Calu3 (cell line): ENCODE data around the gene FAM217A. TPM values are rescaled to one million over a fixed set of nuclear protein-coding genes. Genes with fewer than 3 reads are reported as not detected.
"Not testable (repeated sequence)": the region's sequence is repeated elsewhere in the genome, so short reads cannot be mapped to it uniquely, and the experiment has no call there.

Experiments
- BruUV-seq: library from RNA; stranded (reverse); fragments of 400-500 nt; replicated peaks from 2 replicates; lab custom pipeline; 2021; lab: Mats Ljungman, UMichigan
- CTCF ChIA-PET: fragments of 300-600 bp; sonication (Branson Sonifier 250); formaldehyde crosslinking; loops from one replicate; lab custom pipeline; 2022; ENCODE audit warnings: antibody characterized with exemption; lab: Charles Lee
- DNase-seq: peaks from one replicate; pipeline ENCODE4 v3.0.0; 2022
- H3K27ac Mint-ChIP-seq: one replicate; pipeline ENCODE4 v1.8.0; 2022; ENCODE audit warnings: mixed read lengths; ENCODE audit not compliant: unreplicated experiment
- H3K27me3 Mint-ChIP-seq: one replicate; pipeline ENCODE4 v1.8.0; 2022; ENCODE audit warnings: mixed read lengths; ENCODE audit not compliant: unreplicated experiment
- H3K36me3 Mint-ChIP-seq: one replicate; pipeline ENCODE4 v1.8.0; 2022; ENCODE audit warnings: mild to moderate bottlenecking, moderate library complexity, mixed read lengths; ENCODE audit not compliant: insufficient read depth, unreplicated experiment
- H3K4me1 Mint-ChIP-seq: one replicate; pipeline ENCODE4 v1.8.0; 2022; ENCODE audit warnings: mild to moderate bottlenecking, low read depth, mixed read lengths; ENCODE audit not compliant: unreplicated experiment
- H3K4me3 Mint-ChIP-seq: one replicate; pipeline ENCODE4 v1.8.0; 2022; ENCODE audit warnings: mild to moderate bottlenecking, low read depth, moderate library complexity, mixed read lengths; ENCODE audit not compliant: unreplicated experiment
- H3K9me3 Mint-ChIP-seq: one replicate; pipeline ENCODE4 v1.8.0; 2022; ENCODE audit warnings: low read depth, mixed read lengths; ENCODE audit not compliant: unreplicated experiment
- intact Hi-C: fragments of 100-400 bp; cut with micrococcal nuclease; formaldehyde crosslinking; loops from one replicate; pipeline ENCODE4 v1.10.0; 2022; ENCODE audit not compliant: unreplicated experiment
- total RNA-seq: library from RNA; stranded (reverse); gene quantifications from 2 replicates; pipeline ENCODE4 v1.2.3, GENCODE V29; 2022
- TF ChIP-seq, protein P1 (sequence below): fragments of 200-600 bp; IDR thresholded peaks from one replicate; pipeline ENCODE4 v1.8.0; 2022; ENCODE audit warnings: antibody characterized with exemption; ENCODE audit not compliant: unreplicated experiment

Gene FAM217A
- total RNA-seq, 1 experiment from 2014 or later: not detected

DNA sequence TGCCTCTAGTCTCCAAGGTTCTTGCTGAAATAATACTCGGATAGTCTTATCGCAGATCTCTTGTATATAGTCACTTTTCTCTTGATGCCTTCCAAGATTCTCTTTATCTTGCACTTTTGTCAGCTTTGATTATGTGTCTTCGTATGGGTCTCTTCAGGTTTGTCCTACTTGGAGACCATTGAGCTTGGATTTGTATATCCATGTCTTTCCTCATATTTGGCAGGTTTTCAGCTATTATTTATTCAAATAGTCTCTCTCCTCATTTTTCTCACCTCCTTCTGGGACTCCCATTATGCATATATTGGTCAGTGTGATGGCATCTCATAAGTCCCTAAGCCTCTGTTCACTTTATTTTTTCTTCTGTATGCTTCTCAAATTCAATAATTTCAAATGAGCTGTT lies 33.4 kb upstream of the FAM217A start:
- DNase-seq: no peak
- peaks cover 15% of the 10 kb centered on the region for H3K4me1 Mint-ChIP-seq
- TF ChIP-seq, protein P1, sequence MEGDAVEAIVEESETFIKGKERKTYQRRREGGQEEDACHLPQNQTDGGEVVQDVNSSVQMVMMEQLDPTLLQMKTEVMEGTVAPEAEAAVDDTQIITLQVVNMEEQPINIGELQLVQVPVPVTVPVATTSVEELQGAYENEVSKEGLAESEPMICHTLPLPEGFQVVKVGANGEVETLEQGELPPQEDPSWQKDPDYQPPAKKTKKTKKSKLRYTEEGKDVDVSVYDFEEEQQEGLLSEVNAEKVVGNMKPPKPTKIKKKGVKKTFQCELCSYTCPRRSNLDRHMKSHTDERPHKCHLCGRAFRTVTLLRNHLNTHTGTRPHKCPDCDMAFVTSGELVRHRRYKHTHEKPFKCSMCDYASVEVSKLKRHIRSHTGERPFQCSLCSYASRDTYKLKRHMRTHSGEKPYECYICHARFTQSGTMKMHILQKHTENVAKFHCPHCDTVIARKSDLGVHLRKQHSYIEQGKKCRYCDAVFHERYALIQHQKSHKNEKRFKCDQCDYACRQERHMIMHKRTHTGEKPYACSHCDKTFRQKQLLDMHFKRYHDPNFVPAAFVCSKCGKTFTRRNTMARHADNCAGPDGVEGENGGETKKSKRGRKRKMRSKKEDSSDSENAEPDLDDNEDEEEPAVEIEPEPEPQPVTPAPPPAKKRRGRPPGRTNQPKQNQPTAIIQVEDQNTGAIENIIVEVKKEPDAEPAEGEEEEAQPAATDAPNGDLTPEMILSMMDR: no peak
- intact Hi-C loops: no loop called here
- H3K36me3 Mint-ChIP-seq: no peaks in the 10 kb centered on the region
- peaks cover 7% of the 10 kb centered on the region for H3K9me3 Mint-ChIP-seq
- CTCF ChIA-PET: no interaction called here
- no peaks in the 10 kb centered on the region for H3K27me3 Mint-ChIP-seq
- no peak overlapping the region for H3K4me3 Mint-ChIP-seq
- no peak overlapping the region for H3K27ac Mint-ChIP-seq
- no TSS peak for BruUV-seq

DNA sequence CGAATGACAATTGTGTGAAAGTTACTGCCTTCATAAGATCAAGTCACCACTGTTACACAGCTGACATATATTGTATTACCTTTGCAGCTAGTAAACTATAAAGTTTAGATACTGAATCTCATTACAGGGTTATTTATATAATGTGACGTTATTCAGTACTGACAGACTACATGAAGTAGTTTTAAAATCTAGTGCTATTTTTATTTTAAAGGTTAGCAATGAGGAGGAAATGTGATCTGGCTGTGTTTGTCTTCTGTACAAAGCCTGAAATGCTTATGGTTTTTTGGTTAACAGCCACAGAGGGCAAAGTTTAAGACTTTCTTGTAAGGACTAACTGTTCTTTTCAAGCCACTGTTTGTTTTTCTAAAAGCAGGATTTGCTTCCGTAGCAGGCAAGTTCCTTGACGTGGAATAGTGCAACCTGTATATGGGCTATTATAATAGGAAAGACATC lies 30.5 kb upstream of the FAM217A start:
- H3K27me3 Mint-ChIP-seq, CTCF ChIA-PET, H3K27ac Mint-ChIP-seq, H3K9me3 Mint-ChIP-seq, intact Hi-C loops, DNase-seq, BruUV-seq, H3K36me3 Mint-ChIP-seq, H3K4me3 Mint-ChIP-seq: not testable (repeated sequence)
- peaks cover 37% of the 10 kb centered on the region for H3K4me1 Mint-ChIP-seq

DNA sequence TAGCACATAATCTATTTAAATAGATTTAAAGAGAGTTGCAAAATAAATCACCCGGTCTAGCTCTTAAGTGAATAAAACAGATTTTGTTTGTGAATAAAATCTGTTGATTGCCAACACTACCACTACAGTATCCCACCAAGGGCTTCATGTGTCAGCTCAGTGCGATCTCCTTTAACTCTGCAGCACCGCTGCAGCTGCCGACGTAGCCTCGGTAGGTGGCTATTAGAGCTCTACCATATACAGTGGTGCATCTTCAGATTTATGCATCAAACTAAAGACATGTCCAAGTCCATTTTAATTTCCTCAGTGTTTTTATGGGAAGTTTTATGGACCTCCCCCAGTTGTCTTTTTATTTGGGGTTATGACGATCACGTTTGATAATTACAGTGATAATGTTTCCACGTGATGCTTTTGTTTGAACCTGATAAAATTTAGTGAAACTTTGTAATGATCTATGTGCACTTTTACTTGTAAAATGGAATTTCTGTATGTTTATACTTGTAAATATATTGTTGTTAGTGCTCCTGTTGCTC lies 29.7 kb upstream of the FAM217A start:
- Mint-ChIP-seq H3K4me3 (no peak overlapping the region), H3K27ac (no peak overlapping the region), H3K27me3 (no peaks in the 10 kb centered on the region), H3K36me3 (no peaks in the 10 kb centered on the region), H3K9me3 (peaks cover 7% of the 10 kb centered on the region), H3K4me1 (peaks cover 44% of the 10 kb centered on the region)
- BruUV-seq: no TSS peak
- TF ChIP-seq, protein P1: no peak
- intact Hi-C loops: no loop called here
- DNase-seq: no peak
- CTCF ChIA-PET: no interaction called here

DNA sequence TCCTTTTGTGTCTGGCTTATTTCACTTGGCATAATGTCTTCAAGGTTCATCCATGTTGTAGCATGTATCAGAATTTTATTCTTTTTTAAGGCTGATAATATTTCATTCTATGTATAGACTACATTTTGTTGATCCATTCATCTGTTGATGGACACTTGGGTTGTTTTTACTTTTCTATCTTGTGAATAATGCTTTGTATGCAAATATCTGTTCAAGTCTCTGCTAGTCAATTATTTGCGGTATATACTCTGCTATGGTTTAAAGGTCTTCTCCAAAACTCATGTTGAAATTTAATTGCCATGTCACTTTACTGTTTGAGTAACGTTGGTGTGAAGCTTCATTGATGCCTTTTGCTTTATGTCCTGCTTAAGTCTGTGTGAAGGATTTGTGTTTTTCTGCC lies 28.9 kb upstream of the FAM217A start:
- CTCF ChIA-PET: no interaction called here
- Mint-ChIP-seq H3K4me3 (no peak overlapping the region), H3K27ac (peak overlapping the region; percentile 48), H3K27me3 (no peaks in the 10 kb centered on the region), H3K4me1 (peaks cover 44% of the 10 kb centered on the region), H3K9me3 (peaks cover 7% of the 10 kb centered on the region), H3K36me3 (no peaks in the 10 kb centered on the region)
- BruUV-seq: no TSS peak
- no peak for DNase-seq
- intact Hi-C loops: no loop called here
- TF ChIP-seq, protein P1: no peak

GRCh38 chr6:4105980-4106536 lies 27.1 kb upstream of the FAM217A start:
- DNase-seq: no peak
- intact Hi-C loops: no loop called here
- Mint-ChIP-seq H3K27me3 (no peaks in the 10 kb centered on the region), H3K4me1 (peaks cover 44% of the 10 kb centered on the region), H3K36me3 (no peaks in the 10 kb centered on the region), H3K27ac (peak overlapping the region; percentile 9), H3K4me3 (no peak overlapping the region), H3K9me3 (no peaks in the 10 kb centered on the region)
- CTCF ChIA-PET: no interaction called here
- BruUV-seq: no TSS peak
- TF ChIP-seq, protein P1: no peak
